Measurements from ENCODE around the gene TNFRSF4. TPM values are rescaled to one million over a fixed set of nuclear protein-coding genes. Genes with fewer than 3 reads are reported as not detected.
A peak's percentile ranks its signal among the peaks of the same experiment; 100 is the strongest.

The TNFRSF4 gene
- total RNA-seq, 4 donors from 2014 or later, result 0.42 to 2.1 (median 0.46) TPM; not detected in 1

GRCh38 chr1:1225913-1226312 lies 12.0 kb upstream of the TNFRSF4 start:
- intact Hi-C loops (cut with DNase I; ENCODE audit: low total_unique reads) (no loop called here), in situ Hi-C loops (cut with MboI; ENCODE audit: low sequenced_read_pairs in 4 of 4) (no loop called here)
- H3K27ac ChIP-seq, result no peak overlapping the region
- TF ChIP-seq POLR2A (IDR thresholded peaks at IDR 0.05), result no peak
- TF ChIP-seq CTCF (IDR thresholded peaks at IDR 0.05 in 4 of 5, conservative IDR thresholded peaks at IDR 0.05 in 1 of 5), result no peak
- DNase-seq (peak in 1 of 2 donors; percentile 41), ATAC-seq (peak in 1 of 2 donors; percentile 25)
- peaks cover 0 to 52% of the 10 kb centered on the region in 2 donors for H3K36me3 ChIP-seq
- peaks cover 16 to 27% of the 10 kb centered on the region in 2 donors for H3K4me1 ChIP-seq
- no peak overlapping the region for H3K4me3 ChIP-seq
- no peaks in the 10 kb centered on the region for H3K9me3 ChIP-seq
- no peaks in the 10 kb centered on the region for H3K27me3 ChIP-seq

- ATAC-seq (no peak), DNase-seq (no peak)
- TF ChIP-seq CTCF (IDR thresholded peaks at IDR 0.05 in 4 of 5, conservative IDR thresholded peaks at IDR 0.05 in 1 of 5) (no peak), POLR2A (IDR thresholded peaks at IDR 0.05) (no peak)
- Histone ChIP-seq H3K27ac (no peak overlapping the region), H3K4me1 (peaks cover 10 to 21% of the 10 kb centered on the region in 2 donors), H3K9me3 (no peaks in the 10 kb centered on the region), H3K4me3 (no peak overlapping the region), H3K27me3 (no peaks in the 10 kb centered on the region), H3K36me3 (peaks cover 0 to 58% of the 10 kb centered on the region in 2 donors)
- intact Hi-C loops (cut with DNase I; ENCODE audit: low total_unique reads) (no loop called here), in situ Hi-C loops (cut with MboI; ENCODE audit: low sequenced_read_pairs in 4 of 4) (no loop called here)
Measured at GRCh38 chr1:1225238-1225845, 11.4 kb upstream of the TNFRSF4 start.

GRCh38 chr1:1223891-1224290 lies 9.9 kb upstream of the TNFRSF4 start:
- no peak overlapping the region for H3K4me3 ChIP-seq
- ATAC-seq, result no peak
- peaks cover 0 to 7% of the 10 kb centered on the region in 2 donors for H3K4me1 ChIP-seq
- TF ChIP-seq POLR2A (IDR thresholded peaks at IDR 0.05) (no peak), CTCF (IDR thresholded peaks at IDR 0.05 in 4 of 5, conservative IDR thresholded peaks at IDR 0.05 in 1 of 5) (no peak)
- no peak for DNase-seq
- no peaks in the 10 kb centered on the region for H3K9me3 ChIP-seq
- H3K36me3 ChIP-seq, result peaks cover 0 to 64% of the 10 kb centered on the region in 2 donors
- intact Hi-C loops (cut with DNase I; ENCODE audit: low total_unique reads) (no loop called here), in situ Hi-C loops (cut with MboI; ENCODE audit: low sequenced_read_pairs in 4 of 4) (no loop called here)
- H3K27ac ChIP-seq, result no peak overlapping the region
- H3K27me3 ChIP-seq, result no peaks in the 10 kb centered on the region

GRCh38 chr1:1223321-1223720 lies 9.4 kb upstream of the TNFRSF4 start:
- no peak for TF ChIP-seq POLR2A (IDR thresholded peaks at IDR 0.05)
- TF ChIP-seq CTCF (IDR thresholded peaks at IDR 0.05 in 4 of 5, conservative IDR thresholded peaks at IDR 0.05 in 1 of 5), result no peak
- intact Hi-C loops (cut with DNase I; ENCODE audit: low total_unique reads), result no loop called here
- in situ Hi-C loops (cut with MboI; ENCODE audit: low sequenced_read_pairs in 4 of 4), result no loop called here
- no peak overlapping the region for H3K27ac ChIP-seq
- peaks cover 0 to 64% of the 10 kb centered on the region in 2 donors for H3K36me3 ChIP-seq
- DNase-seq, result no peak
- H3K4me1 ChIP-seq, result peaks cover 0 to 6% of the 10 kb centered on the region in 2 donors
- no peaks in the 10 kb centered on the region for H3K9me3 ChIP-seq
- no peak overlapping the region for H3K4me3 ChIP-seq
- H3K27me3 ChIP-seq, result no peaks in the 10 kb centered on the region
- no peak for ATAC-seq
